GM21528 (cell line): ENCODE data around the gene FOXK1.

Source experiments
- ATAC-seq: cut with Tn5 transposase; IDR thresholded peaks from one replicate; pipeline ENCODE4 v1.9.1; 2021; ENCODE audit warnings: mild to moderate bottlenecking, moderate library complexity; ENCODE audit not compliant: unreplicated experiment, low FRiP score

Gene FOXK1

DNA sequence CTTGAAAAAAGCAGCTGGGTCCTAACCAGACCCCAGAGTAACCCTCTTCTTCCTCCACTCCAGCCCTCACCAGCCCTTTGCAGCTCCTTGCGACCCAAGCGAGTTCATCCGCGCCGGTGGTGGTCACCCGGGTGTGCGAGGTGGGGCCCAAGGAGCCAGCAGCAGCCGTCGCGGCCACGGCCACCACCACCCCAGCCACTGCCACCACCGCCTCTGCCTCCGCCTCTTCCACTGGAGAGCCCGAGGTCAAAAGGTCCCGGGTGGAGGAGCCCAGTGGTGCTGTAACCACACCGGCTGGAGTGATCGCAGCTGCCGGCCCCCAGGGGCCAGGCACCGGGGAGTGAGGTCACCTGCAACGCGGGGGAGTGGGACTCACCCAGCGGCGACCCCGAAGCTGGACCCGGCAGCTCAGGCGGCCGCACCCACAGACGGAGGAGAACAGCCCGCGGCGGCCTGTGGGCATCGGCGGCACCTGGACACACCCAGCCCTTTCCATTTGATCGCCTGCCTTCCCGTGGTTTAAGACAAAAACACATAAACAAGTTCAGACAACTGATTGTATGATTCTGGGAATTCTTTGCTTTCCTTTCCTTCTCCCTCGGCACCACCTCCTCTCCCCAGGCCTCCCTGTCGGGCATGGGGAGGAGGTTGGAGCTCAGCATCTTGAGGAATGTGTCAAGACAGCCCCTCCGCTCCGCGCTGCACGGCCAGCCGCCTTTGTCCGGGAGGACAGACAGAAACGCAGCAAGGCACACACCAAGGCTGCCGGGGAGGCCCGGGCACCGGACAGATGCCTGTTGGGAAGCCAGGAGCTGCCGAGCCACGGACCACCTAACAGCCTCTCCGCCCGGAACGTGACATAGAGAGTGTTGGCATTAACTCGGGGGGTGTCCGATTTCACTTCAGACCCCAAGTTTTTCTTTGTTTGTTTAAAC is 80.3 kb downstream of the FOXK1 start:
- ATAC-seq = no peak

DNA sequence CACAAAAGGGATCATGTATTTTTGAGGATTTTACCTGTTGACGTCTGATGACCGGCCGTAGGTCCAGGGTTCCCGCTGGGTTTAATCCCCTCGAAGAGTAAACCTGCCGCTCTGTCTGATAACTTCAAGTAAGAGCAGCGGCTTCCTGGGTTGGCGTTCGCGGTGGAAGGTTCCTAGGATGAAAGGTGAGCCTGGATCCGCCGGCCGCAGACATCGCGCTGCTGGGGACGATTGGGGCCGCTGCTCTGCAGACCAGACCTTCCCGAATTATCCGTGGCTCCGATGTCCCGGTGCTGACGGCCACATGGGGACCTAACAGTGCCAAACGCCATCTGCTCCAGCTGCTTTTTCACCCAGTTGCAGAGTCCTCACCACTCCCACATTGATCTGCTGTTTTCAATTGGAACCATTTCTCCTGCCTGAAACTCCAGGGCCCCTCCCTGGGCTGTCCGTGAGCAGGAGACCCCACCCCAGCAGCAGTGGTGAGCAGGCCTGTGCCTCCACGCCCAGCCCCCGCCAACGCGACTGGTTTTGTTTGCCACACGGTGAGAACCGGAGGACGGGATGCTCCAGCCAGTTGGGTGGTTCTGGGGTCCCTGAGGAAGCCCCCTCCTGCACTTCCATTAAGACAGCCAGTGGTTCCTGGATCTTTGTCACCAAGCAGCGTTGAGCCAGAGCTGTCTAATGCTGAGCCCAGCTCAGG is 81.1 kb downstream of the FOXK1 start:
- ATAC-seq = no peak

DNA sequence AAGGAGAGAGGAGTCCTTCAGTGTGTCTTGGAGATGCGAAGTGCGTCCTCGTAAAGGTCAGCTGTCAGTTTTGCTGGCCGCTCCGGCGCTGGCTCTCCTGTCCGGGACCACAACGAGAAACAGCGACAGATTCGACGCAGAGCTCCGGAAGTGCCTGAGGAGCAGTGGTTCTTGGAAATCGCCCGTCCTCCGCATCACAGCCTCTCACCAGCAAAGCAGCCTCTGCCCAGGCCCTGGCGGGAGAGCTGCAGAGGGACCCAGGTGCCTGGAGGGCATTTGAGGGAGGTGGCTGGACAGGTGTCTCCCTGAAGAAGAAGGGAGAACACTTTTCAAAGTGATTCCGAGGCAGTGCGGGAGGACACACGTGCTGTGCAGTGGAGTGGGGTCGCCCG is 81.7 kb downstream of the FOXK1 start:
- no peak for ATAC-seq

DNA sequence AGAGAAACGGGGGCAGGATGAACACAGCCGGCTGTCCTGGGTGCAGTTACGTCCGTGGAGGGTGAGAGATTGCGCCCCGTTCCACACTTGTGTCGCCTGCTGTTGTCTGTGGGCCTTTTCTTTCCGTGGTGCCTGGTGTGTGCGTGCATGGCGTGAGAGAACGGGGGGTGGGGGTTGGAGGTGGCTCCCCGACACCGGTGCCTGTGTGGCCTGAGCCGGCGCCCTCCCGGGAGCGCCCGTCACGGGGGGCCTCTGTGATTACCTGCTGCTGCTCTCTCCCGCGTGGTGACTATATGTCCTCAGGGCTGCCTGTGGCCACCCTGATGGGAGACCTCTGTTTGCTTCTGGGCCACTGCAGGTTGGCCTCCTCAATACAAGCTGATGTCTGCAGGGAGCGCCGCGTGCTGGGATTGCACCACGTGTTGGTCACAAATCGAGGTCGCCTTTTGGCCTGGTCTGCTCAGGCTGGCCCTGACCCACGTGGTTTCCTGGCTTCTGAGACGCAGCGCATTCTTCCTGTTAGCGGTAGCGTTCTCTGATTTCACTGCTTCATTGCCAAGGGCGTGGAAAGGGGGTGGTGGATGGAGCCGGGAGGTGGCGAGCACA is 82.4 kb downstream of the FOXK1 start:
- ATAC-seq = no peak

DNA sequence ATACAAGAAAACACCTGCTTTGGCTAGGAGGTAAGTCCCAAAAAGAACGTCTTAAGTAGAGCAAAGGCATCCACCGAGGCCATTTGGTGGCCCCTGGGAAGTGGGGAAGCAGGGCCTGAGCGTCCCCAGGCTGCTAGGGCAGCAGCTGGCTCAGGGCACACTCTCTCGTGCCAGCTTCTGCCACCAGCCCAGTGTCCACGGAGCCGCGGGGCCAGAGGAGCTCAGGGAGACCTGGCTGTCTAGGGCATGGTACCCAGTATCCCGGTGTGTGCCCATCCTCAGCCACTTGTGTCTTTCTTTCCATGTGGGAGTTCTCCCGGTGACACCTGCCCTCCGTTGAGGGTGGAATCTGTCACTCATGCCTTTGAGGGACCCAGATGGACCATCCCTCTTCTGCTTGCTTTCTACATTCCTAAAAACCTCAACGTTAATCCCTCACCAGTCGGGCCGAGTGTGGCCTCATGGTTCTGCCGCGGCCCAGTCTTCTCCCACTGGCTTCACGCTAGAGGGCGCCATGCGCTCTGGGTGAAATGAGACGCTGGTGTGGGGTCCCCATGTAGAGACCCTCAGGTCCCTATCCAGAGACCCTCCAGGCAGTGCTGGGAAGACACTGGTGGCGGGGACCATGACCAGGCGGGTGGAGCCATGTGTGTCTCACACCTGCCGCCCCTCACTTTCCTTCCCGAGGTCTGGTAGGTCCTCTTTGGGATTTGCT is 83.8 kb downstream of the FOXK1 start:
- ATAC-seq = no peak

DNA sequence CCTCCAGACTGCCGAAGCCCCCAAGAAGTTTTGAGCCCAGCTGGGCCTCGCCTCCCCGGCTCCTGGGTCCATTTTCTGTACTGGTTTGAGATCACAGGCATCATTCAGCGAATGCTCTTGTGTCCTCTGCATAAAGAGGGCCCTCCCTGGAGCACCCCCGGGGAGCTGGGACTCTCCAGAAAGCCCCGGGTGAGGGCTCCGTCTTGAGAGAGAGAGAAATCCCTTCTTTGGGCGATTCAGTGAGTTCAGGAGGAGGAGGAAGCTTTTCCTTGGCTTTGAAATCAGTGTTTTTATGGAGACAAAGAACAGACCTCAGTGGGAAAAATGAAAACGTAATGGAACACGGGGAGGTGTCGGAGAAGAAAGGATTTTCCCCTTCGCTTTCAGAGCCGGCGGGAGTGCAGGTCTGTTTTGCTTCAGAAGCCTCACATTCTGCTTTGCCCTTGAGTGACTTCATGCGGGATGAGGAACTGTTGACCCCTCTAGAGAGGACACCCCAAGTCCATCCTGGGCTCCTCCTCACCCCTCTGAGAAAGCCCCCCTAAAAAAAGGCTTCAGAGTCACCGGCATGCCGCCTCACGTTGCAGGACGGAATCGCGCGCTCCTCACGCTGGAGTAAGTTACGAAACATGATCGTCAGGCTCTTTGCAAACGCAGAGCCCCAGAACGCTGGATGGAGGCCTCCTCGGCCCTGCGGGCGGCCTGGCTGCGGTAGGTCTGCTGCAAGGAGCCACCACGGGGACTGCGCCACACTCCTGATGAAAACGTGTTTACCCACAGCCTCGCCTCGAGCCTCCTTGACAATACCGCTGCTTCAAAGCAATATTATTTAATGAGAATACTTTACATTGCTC is 84.8 kb downstream of the FOXK1 start:
- no peak for ATAC-seq

DNA sequence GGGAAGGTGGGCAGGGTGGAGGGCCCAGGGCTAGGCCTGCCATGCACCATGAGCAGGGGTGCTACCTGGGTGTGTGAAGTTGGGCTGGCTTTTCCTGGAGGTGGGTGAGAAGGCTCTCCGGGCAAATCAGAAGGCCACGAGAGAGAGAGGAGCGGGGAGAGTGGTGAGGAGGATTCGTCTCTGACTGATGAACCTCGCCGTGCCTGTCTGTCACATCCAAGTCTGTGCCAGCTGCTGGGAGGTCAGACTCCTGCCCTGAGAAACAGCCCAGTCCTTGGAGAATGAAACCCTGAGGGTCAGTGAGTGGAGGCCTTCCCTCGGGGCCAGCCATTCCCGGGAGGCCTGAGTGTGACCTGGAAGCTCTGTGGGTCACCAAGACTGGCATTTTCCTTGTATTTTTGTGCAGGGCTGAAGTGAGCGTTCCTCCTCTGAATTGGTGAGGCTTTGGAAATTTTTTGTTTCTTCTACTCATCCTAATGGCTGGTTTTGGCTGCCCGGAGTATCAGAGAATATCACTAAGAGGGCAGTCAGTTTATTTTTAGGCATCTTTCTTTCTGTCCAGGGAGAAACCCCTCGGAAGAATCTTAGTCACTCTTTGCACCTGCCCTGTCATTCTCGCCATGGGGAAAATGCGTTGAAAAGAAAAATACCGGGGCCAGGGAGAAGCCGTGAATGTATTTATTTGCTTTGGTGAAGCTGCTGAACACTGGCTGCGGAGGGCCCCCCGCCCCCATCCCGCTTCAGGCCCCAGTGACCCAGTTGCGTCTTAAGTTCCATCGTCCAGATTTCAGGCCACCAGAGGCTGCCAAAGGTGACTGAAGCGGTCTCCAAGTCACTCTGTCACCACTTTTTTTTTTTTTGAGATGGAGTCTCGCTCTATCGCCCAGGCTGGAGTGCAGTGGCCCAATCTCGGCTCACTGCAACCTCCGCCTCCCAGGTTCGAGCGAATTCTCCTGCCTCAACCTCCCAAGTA is 86.8 kb downstream of the FOXK1 start:
- no peak for ATAC-seq

DNA sequence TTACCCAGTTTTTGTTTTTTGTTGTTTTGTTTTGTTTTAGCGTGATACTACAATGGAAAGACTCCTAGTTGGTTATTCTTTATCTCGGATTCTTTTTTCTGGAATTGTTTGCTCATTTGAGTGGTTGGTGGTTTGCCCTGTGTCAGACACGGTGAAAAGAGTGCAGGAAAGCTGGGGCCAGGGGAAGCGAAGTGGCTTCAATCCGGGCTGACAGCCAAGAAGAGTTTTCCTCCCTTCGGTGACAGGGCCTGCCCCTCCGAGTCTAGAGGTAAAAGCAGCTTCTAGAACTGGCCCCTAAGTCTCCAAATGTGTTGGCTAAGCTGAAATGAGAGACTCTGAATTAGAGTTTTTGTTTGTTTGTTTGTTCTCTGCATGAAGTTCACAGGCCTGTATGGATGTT is 87.7 kb downstream of the FOXK1 start:
- no peak for ATAC-seq

DNA sequence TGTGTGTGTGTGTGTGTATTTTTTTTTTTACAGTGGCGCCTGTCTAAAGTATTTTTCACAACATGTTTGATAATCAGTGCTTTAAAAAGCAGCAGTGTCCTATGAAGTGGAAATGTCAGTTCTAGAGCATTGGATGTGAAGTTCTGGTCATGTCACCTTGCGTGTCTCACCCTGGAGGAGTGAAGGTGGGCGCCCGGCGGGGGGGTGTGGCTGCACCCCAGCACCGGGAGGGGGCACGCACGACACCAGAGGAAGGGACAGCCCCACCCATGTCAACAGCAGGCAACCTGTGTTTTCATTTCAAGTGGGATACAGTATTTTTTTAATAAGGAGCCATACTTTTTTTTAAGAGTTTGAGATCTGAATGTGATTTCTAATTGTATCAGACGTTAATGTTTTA is 88.8 kb downstream of the FOXK1 start:
- no peak for ATAC-seq

DNA sequence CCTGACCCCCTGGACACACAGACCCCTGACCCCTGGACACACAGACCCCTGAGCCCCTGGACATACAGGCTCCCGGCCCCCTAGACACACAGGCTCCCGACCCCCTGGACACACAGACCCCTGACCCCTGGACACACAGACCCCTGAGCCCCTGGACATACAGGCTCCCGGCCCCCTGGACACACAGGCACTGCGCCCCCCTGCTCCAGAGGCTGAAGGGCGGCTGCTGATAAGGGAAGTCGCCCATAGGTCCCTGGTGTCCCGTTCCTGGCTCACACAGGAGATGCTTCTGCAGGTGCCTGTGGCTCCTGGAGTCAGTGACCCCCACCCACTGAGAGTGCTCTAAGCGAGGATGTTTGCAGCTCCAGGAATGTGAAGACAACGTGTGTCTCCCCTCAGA is 89.6 kb downstream of the FOXK1 start:
- ATAC-seq = no peak

DNA sequence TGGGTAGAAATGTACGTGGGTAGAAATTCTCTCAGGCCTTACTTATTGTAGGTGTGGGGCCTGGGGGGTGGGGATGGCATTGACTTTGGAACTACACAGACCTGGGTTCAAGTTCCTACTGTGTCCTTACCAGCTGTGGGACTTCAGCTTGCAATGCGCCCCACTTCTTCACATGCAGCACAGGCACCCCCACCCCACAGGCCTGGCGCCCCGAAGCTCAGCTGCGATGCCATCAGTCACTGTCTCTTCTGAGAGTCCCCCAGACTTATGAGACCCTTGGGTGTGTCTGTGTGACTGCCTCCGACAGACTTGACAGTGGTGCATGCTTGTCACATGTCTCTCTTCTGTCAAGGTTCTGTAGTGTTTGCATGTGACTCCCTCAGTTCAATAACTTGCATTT is 90.2 kb downstream of the FOXK1 start:
- no peak for ATAC-seq

DNA sequence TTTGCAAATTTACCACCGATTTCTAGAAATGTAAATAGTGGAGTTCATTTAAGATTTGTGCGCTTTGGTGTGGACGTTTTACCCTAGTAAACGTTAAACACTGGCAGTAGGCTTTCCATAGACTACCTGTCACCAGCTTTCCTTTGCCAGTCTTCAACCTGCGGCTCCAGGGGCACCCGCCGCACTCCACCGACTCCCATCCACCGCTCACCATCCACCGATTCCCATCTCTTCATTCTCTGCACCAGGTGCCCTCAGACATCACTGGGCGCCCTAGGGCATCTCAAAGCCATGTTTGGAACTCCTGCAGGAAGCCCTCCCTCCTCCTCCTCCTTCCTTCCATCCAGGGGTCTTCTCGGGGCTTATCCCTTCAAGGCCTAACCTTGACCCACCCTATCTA is 91.9 kb downstream of the FOXK1 start:
- no peak for ATAC-seq

DNA sequence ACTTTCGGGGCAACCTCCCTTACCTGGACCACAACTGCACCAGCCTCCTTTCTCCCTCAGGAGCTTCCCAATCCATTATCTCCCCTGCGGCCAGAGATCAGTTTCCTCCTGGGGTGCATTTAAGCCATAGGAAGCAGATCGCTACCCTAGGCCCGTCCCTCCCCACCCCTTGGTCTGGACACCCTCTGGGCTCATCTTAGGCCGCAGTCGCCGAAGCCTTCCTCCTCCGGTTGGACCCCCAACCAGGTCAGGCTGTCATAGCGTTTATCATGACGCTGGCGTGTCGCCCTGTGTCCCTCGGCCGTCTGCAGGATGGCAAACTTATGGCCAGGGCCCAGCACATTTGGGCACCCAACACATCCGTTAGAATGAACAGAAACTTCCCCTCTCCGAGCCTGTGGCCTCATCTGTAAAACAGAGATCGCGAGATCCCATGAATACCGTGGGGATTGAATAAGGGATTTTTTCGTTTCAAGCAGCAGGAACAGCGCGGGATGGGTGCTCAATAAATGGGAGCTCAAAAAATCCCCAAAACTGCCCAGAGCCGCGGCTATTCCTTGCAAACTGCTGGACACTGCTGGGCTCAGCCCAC is 92.7 kb downstream of the FOXK1 start:
- ATAC-seq = peak; percentile 38

DNA sequence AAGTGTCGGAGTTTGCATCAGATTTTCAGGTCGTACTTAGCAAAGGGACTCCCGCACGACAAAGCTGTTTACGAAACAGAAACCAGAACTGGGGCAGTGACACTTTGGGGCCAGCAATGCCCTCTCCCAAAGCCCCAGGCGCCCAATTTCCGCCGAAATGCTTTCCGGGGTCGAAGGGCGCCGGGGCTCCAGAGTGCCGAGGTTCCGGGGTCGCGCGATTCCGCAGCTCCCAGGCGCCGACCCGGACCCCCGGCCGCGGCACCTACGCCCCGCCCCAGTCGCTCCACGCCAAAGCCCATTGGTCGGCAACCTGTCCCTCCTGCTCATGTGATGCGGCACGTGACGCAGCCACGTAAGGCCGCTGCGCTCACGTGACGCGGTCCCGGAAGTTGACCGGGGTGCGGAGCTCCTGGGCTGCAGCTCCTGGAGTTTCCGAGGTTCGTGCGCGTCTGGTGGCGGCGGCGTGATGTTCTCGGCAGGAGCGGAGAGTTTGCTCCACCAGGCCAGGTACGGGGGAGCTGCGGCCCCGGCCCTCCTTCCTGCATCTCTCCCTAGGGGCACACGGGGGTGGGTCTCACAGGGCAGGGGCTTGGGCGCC is 93.3 kb downstream of the FOXK1 start, which contains the start of gene AP5Z1:
TSS of gene AP5Z1 (plus strand) at position 374 of the 598 bp plus-strand sequence. CDS start at position 467, 93 bp downstream.
- peak; percentile 94 for ATAC-seq

DNA sequence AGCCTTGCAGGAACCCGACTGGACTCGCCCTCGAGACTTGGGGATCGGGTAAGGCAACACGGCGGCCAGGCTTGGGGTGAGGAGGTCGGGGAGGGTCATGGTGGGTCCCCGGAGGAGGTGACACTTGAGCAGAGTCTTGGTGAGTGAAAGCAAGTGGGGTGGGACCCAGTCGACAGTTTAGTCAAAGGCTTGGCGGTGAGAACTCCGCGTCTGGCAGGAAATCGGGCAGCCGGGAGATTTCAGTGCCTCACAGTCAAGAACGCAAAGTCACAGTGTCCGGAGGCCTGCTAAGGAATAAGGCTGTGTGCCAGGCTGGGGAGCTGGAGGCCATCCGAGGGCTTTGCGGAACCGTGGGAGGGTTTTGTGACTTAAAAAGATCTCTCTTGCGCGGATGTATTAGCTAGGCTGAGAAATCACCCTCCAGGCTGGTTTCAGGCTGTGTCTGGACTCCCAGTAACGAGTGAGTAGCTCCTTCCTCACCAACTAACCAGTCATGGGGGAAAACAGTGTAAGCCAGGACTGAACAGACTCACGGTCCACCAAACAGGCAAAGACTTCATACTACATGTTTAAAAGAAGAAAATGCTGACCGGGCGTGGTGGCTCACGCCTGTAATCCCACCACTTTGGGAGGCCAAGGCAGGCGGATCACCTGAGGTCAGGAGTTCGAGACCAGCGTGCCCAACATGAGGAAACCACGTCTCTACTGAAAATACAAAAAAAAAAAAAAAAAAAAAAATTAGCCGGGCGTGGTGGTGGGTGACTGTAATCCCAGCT is 93.9 kb downstream of the FOXK1 start:
- peak; percentile 19 for ATAC-seq

DNA sequence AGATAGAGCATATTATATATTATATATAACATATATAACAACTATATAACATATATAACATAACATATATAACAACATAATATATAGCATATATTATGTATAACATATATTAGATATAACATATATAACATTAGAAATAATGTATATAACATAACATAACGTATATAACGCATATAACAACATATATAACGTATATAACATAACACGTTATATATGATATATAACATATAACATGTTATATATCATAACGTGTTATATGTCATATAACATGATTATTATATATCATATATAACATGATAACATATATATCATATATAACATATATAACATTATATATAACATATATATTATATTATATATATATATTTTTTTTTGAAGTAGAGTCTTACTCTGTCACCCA is 97.0 kb downstream of the FOXK1 start:
- no peak for ATAC-seq
